Measurements from ENCODE around the gene INF2. TPM values are rescaled to one million over a fixed set of nuclear protein-coding genes. Genes with fewer than 3 reads are reported as not detected.

INF2 gene
- total and polyA plus RNA-seq, 2 experiments from 2014 or later, result 36.7 to 75.5 TPM

DNA sequence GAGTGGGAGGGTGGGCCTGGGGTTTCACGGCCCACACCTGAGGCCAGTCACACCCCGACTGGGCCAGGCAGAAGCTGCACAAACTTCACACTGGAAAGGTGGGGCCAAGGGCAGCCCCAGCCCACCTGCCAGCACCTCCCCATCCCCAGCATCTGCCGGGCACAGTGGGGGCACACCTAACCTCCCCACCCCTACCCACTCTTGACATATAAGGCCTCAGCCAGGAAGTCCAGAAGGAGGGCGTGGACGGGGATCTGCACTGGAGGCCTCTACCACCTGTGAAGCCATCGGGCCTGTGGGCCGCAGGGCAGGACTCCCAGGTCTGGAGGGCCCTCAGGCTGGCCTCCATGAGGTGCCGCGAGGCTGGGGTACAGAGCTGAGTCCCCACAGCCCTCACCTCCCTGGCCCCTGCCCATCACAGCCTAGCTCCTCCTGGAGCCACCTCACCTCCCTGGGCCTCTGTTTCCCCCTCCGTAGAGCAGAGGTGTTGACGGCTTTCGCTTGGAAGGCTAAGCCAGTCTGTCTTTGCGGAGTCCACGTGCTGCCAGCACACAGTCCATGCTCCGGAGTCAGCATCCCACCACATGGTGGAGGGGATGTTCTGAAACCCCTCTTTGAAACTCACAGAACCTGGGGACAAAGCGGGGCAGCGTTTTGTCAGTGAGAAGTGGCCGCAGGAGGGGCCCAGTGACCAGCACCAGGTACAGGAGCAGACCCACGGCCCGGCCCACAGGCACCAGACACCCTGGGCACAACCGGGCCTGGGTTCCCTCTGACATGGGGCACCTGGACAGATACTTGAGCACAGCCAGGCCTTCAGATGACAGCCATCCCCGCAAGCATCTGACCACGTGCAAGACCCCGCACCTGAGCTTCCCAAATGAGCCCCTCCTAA lies 38.2 kb upstream of the INF2 start:
- Histone ChIP-seq H4K20me1 (replicated peaks; ENCODE audit: insufficient read depth) (no peaks in the 10 kb centered on the region), H3K4me3 (no peak overlapping the region), H3K4me2 (no peak overlapping the region), H3F3A (replicated peaks; ENCODE audit: low read depth) (no peaks in the 10 kb centered on the region), H3K9me2 (ENCODE audit: insufficient read depth) (no peaks in the 10 kb centered on the region), H3K27ac (ENCODE audit: low read depth) (no peak overlapping the region), H3K4me1 (ENCODE audit: insufficient read depth) (no peaks in the 10 kb centered on the region), H3K27me3 (ENCODE audit: insufficient read depth) (peaks cover 8% of the 10 kb centered on the region), H3K79me2 (replicated peaks; ENCODE audit: insufficient read depth) (no peaks in the 10 kb centered on the region), H3K36me3 (ENCODE audit: insufficient read depth) (no peaks in the 10 kb centered on the region), H2AFZ (no peak overlapping the region)
- DNase-seq (ENCODE audit: low spot score) (no peak), ATAC-seq (no peak)
- Mint-ChIP-seq H3K4me1 (no peaks in the 10 kb centered on the region), H3K4me3 (no peak overlapping the region), H3K36me3 (ENCODE audit: low read depth) (peaks cover 20% of the 10 kb centered on the region), H3K27ac (no peak overlapping the region), H3K27me3 (ENCODE audit: insufficient read depth, low read depth, poor library complexity) (peaks cover 17% of the 10 kb centered on the region), H3K9me3 (peaks cover 28% of the 10 kb centered on the region)
- TF ChIP-seq, protein P1, sequence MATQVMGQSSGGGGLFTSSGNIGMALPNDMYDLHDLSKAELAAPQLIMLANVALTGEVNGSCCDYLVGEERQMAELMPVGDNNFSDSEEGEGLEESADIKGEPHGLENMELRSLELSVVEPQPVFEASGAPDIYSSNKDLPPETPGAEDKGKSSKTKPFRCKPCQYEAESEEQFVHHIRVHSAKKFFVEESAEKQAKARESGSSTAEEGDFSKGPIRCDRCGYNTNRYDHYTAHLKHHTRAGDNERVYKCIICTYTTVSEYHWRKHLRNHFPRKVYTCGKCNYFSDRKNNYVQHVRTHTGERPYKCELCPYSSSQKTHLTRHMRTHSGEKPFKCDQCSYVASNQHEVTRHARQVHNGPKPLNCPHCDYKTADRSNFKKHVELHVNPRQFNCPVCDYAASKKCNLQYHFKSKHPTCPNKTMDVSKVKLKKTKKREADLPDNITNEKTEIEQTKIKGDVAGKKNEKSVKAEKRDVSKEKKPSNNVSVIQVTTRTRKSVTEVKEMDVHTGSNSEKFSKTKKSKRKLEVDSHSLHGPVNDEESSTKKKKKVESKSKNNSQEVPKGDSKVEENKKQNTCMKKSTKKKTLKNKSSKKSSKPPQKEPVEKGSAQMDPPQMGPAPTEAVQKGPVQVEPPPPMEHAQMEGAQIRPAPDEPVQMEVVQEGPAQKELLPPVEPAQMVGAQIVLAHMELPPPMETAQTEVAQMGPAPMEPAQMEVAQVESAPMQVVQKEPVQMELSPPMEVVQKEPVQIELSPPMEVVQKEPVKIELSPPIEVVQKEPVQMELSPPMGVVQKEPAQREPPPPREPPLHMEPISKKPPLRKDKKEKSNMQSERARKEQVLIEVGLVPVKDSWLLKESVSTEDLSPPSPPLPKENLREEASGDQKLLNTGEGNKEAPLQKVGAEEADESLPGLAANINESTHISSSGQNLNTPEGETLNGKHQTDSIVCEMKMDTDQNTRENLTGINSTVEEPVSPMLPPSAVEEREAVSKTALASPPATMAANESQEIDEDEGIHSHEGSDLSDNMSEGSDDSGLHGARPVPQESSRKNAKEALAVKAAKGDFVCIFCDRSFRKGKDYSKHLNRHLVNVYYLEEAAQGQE (IDR thresholded peaks at IDR 0.05; ENCODE audit: unreplicated experiment), result no peak
- TF ChIP-seq POLR2AphosphoS5 (IDR thresholded peaks at IDR 0.05; ENCODE audit: low read depth) (no peak), NANOG (IDR thresholded peaks at IDR 0.05; ENCODE audit: borderline replicate concordance) (no peak), ZNF331 (CRISPR knock-in tag; IDR thresholded peaks at IDR 0.05; ENCODE audit: low read depth) (no peak), STAT1 (IDR thresholded peaks at IDR 0.05; ENCODE audit: unreplicated experiment) (no peak), JUNB (IDR thresholded peaks at IDR 0.05; ENCODE audit: unreplicated experiment) (no peak), ZNF114 (CRISPR knock-in tag; IDR thresholded peaks at IDR 0.05) (no peak), CREB1 (CRISPR knock-in tag; IDR thresholded peaks at IDR 0.05; ENCODE audit: low read depth) (no peak), EZH2 (IDR thresholded peaks at IDR 0.05; ENCODE audit: low read depth, unreplicated experiment) (no peak), EZH2phosphoT487 (IDR thresholded peaks at IDR 0.05; ENCODE audit: unreplicated experiment) (no peak), ZNF462 (CRISPR knock-in tag; IDR thresholded peaks at IDR 0.05) (no peak)
- TF ChIP-seq, protein P2, sequence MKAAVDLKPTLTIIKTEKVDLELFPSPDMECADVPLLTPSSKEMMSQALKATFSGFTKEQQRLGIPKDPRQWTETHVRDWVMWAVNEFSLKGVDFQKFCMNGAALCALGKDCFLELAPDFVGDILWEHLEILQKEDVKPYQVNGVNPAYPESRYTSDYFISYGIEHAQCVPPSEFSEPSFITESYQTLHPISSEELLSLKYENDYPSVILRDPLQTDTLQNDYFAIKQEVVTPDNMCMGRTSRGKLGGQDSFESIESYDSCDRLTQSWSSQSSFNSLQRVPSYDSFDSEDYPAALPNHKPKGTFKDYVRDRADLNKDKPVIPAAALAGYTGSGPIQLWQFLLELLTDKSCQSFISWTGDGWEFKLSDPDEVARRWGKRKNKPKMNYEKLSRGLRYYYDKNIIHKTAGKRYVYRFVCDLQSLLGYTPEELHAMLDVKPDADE (IDR thresholded peaks at IDR 0.05), result no peak
- TF ChIP-seq, protein P3, sequence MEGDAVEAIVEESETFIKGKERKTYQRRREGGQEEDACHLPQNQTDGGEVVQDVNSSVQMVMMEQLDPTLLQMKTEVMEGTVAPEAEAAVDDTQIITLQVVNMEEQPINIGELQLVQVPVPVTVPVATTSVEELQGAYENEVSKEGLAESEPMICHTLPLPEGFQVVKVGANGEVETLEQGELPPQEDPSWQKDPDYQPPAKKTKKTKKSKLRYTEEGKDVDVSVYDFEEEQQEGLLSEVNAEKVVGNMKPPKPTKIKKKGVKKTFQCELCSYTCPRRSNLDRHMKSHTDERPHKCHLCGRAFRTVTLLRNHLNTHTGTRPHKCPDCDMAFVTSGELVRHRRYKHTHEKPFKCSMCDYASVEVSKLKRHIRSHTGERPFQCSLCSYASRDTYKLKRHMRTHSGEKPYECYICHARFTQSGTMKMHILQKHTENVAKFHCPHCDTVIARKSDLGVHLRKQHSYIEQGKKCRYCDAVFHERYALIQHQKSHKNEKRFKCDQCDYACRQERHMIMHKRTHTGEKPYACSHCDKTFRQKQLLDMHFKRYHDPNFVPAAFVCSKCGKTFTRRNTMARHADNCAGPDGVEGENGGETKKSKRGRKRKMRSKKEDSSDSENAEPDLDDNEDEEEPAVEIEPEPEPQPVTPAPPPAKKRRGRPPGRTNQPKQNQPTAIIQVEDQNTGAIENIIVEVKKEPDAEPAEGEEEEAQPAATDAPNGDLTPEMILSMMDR (conservative IDR thresholded peaks at IDR 0.05; ENCODE audit: low read depth in 2 of 2), result no peak
